Cardiac fibroblast (primary cell): ENCODE data around the gene CACNA1S.

Source experiments
- DNase-seq, 2 donors: peaks; one replicate each; pipeline versions ENCODE4 v3.0.0 to v3.0.0-alpha.2; 2010; ENCODE audit warnings: low read depth in 2 of 2
- H3K4me3 ChIP-seq, 2 donors: replicated peaks in 1 of 2; 1 replicate in 1 of 2; 2 replicates in 1 of 2; pipeline ENCODE4 v1.5.1; 2011; ENCODE audit warnings: low read depth in 2 of 2, low read length in 2 of 2, mild to moderate bottlenecking in 2 of 2, moderate library complexity in 1 of 2
- TF ChIP-seq, protein P1 (sequence below): IDR thresholded peaks from one replicate; pipeline ENCODE4 v1.5.1; 2011; ENCODE audit warnings: low read depth, mild to moderate bottlenecking, low read length, inconsistent platforms

The CACNA1S gene

DNA sequence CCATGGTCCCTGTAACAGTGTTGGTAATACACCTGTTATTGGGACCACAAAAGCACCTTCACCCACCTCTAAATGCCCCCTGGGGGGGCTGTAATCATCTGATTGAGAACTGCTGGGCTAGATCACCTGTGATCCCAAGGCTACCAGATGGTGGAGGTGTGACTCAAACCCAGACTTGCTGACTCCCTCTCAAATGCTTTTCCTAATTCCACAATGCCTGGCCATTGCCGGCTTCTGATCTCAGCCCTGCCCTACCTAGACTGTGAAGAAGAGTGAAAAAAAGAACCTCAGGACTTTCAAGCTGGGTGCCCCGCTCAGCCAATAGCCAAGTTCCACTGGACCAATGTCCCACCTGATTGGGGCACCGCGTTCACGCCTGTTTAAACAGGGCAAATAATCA is 32.5 kb upstream of the CACNA1S start:
- no peak overlapping the region for H3K4me3 ChIP-seq
- no peak for DNase-seq
- TF ChIP-seq, protein P1, sequence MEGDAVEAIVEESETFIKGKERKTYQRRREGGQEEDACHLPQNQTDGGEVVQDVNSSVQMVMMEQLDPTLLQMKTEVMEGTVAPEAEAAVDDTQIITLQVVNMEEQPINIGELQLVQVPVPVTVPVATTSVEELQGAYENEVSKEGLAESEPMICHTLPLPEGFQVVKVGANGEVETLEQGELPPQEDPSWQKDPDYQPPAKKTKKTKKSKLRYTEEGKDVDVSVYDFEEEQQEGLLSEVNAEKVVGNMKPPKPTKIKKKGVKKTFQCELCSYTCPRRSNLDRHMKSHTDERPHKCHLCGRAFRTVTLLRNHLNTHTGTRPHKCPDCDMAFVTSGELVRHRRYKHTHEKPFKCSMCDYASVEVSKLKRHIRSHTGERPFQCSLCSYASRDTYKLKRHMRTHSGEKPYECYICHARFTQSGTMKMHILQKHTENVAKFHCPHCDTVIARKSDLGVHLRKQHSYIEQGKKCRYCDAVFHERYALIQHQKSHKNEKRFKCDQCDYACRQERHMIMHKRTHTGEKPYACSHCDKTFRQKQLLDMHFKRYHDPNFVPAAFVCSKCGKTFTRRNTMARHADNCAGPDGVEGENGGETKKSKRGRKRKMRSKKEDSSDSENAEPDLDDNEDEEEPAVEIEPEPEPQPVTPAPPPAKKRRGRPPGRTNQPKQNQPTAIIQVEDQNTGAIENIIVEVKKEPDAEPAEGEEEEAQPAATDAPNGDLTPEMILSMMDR, result no peak

DNA sequence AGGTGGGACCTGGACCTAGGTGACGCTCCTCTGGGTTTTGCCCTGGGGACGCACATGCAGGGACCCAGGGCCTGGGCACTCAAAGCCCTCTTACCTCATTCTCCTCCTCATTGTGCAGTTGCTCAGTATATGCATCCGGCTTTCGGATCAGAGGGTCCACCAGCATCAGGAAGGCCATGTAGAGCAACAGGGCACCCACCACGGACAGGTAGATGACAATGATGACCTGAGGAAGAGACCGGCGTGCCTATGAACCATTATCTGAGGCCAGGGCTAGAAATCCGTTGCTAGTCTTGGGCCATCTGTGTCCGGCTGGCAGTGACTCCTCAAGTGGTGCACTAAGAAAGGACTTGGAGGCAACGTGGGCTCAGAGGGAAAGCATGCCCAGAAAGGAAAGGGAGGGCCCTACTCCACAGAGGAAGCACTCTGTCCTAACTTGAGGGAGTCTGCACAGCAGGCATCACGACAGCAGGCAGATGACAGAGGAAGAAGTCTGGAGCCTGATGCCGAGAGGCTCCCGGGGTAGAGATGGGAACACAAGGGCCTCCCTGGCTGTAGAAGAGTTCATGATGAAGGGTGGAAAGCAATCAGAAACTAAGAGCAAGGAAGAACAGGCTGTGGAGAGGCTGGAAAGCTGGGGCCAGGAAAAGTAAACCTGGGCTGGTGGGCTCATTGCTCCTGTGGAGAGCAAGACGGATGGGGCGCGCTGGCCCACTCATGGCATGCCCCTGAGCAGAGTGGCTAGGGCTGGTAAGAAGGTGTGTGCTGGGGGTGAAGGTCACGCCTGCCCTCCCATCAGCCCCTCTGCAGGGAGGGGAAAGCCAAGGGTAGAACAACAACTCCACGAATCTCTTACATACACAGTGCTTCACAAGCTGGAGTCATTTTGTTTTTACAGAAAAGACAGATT is 31.8 kb upstream of the CACNA1S start:
- no peak overlapping the region for H3K4me3 ChIP-seq
- no peak for DNase-seq
- TF ChIP-seq, protein P1, result no peak

DNA sequence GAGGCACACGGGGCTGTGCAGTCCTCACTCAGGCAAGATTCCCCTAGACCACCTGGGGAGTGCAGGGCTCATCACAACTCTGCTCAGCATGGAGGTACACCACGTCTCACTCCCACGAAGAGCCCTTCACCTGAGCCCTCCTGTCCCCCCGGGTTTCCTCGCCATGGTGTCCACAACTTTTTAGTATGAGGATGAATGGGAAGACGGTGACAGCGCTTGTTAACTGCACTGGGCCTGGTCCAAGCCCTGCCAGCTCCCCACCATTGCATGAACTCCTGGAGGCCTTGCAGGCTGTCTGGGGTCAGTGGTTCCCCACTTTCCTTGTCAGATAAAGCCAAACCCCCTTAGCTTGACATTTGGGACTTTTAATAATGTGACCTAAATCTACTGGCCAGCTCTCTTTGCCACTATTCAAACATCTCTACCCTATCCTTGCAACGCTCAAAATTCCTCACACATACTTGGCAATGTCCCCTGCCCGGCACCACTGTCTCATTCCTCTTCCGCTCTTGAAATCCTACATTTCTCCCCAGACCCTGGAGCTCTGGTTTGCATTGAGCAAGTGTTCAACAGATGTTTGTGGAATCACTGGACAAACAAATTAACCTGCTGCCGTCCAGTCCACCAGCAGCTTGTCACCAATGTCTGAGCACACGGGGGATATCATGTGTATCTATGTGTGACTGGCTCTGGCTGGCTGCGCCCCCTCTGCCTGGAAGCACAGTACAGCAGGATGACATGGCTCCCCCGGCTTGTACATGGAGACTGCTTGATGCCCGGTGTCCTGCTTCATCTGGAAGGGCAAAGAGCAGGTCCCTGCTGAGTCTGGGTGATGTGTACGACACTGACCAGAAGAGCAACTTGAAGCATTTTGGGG is 30.9 kb upstream of the CACNA1S start:
- H3K4me3 ChIP-seq, result no peak overlapping the region
- TF ChIP-seq, protein P1, result no peak
- no peak for DNase-seq

DNA sequence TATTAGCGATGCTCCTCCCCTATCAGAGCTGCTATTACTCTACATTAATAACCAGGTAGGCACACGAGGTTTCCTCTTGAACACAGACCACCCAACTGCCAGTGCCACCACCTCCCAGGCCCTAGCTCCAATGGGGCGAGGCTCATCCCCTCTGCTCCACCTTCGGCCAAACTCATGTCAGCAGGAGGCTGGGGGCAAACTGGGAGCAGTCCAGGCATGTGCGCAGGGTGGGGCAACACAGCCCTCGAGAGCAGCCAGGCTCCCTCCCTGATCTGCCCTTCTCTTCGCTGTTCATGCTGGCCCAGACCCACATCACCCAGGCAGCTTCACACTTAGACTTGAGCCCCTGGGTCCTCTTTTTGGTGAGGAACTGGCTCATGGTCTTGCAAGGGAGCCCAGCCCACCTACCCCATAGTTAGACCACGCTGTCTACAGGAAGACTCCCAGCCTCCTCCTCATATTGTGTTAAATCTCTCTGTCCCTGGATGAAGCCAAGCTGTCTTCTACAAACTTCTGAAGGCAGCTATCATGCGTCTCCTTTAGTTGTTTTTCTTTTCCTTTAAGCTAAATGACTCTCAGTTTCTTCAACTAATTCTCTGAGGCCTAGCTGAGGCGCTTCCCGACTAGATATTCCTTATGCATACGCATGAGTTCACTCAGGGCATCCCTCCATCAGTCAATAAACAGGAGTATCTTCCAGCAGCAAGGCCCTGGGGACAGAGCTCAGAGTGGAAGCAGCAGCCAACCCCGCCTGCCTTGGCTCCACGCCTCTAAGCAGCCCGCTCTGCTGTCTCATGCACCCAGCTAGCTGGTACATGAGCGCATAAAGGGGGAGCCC is 30.0 kb upstream of the CACNA1S start:
- TF ChIP-seq, protein P1, result no peak
- no peak for DNase-seq
- H3K4me3 ChIP-seq, result no peak overlapping the region

DNA sequence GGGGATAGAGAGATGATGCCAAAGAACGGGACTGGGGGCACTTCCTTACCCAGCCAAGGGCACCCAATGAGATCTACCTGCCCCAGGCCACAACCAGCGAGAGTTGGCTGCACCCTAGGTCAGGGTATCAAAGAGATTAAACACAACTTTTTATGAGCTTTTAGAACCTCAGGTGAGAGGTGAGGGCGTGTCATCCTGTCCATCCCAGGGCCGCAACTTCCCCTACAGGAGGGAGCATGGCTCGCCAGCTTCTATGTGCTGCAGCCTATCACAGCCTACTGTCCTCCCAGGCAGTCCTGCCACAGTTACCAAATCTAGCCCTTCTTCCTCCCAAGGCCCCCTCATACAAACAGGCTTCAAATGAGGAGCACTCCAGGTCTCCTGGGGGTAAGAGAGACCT is 29.2 kb upstream of the CACNA1S start:
- DNase-seq, result no peak
- TF ChIP-seq, protein P1, result no peak
- no peak overlapping the region for H3K4me3 ChIP-seq

DNA sequence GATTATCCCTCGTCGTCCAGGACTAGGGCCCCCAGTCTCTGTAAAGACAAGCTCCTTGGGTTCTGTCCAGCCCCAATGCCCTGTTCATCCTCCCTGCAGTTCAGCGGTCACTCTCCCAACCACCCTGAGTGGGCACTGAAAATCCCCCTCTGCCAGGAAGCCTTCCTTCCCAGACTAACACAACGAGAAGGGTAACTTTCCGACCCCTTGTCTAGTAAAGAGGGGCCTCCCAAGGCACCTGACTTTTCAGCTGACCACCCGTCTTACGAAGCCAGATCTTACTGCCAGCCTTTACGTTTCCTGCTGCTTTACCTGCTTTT is 28.7 kb upstream of the CACNA1S start:
- DNase-seq, result no peak
- TF ChIP-seq, protein P1, result no peak
- no peak overlapping the region for H3K4me3 ChIP-seq
